WTC11 (cell line): ENCODE measurements around the gene MAN2B1. TPM values are rescaled to one million over a fixed set of nuclear protein-coding genes. Genes with fewer than 3 reads are reported as not detected.
A peak's percentile ranks its signal among the peaks of the same experiment; 100 is the strongest.

ENCODE experiments used
- ATAC-seq: fragments of 200-7000 bp; cut with Tn5 transposase; 2 replicates; pipeline ENCODE4 v1.10.0; 2021; ENCODE audit warnings: mild to moderate bottlenecking, moderate library complexity
- CTCF ChIA-PET: fragments of 300-600 bp; sonication (Branson Sonifier 250); formaldehyde crosslinking; loops from one replicate; lab custom pipeline; 2021; ENCODE audit warnings: antibody characterized with exemption; lab: Charles Lee
- POLR2A ChIA-PET: fragments of 350-600 bp; sonication (Branson Sonifier 250); formaldehyde crosslinking; loops from one replicate; lab custom pipeline; 2021; ENCODE audit warnings: antibody characterized with exemption; lab: Charles Lee
- DNase-seq: peaks from one replicate; pipeline ENCODE4 v3.0.0; 2021; ENCODE audit warnings: low spot score
- H3K27ac Mint-ChIP-seq: 2 replicates; pipeline ENCODE4 v1.8.0; 2021; ENCODE audit warnings: mixed read lengths
- H3K27me3 Mint-ChIP-seq: 2 replicates; pipeline ENCODE4 v1.8.0; 2021; ENCODE audit warnings: low read depth, mild to moderate bottlenecking, moderate library complexity, mixed read lengths
- H3K36me3 Mint-ChIP-seq: 2 replicates; pipeline ENCODE4 v1.8.0; 2021; ENCODE audit warnings: mixed read lengths
- H3K4me1 Mint-ChIP-seq: 2 replicates; pipeline ENCODE4 v1.8.0; 2022; ENCODE audit warnings: mixed read lengths
- H3K4me3 Mint-ChIP-seq: 2 replicates; pipeline ENCODE4 v1.8.0; 2021; ENCODE audit warnings: mild to moderate bottlenecking, moderate library complexity, mixed read lengths
- H3K9me3 Mint-ChIP-seq: 2 replicates; pipeline ENCODE4 v1.8.0; 2021; ENCODE audit warnings: mixed read lengths
- EMX1 ChIP-seq: fragments of 250-450 bp; sonication (Bioruptor Pico); IDR thresholded peaks from 2 replicates; pipeline ENCODE4 v1.8.0; 2021; ENCODE audit warnings: mild to moderate bottlenecking
- ERG ChIP-seq: fragments of 250-450 bp; sonication (Bioruptor Pico); IDR thresholded peaks from 2 replicates; pipeline ENCODE4 v1.8.0; 2021; ENCODE audit warnings: mild to moderate bottlenecking
- ETV6 ChIP-seq: sonication (generic); formaldehyde crosslinking; IDR thresholded peaks from 2 replicates; pipeline ENCODE4 v1.8.1; 2022; ENCODE audit warnings: mild to moderate bottlenecking, missing genetic modification reagents
- GRHL2 ChIP-seq: fragments of 250-450 bp; sonication (Bioruptor Pico); IDR thresholded peaks from 2 replicates; pipeline ENCODE4 v1.8.0; 2022; ENCODE audit warnings: mild to moderate bottlenecking, moderate library complexity; ENCODE audit not compliant: insufficient replicate concordance, severe bottlenecking
- NR2C2 ChIP-seq: sonication (generic); formaldehyde crosslinking; IDR thresholded peaks from 2 replicates; pipeline ENCODE4 v1.8.0; 2022; ENCODE audit warnings: mild to moderate bottlenecking, missing genetic modification reagents
- PRDM15 ChIP-seq: sonication (generic); formaldehyde crosslinking; IDR thresholded peaks from 2 replicates; pipeline ENCODE4 v1.8.0; 2022; ENCODE audit warnings: missing genetic modification reagents
- SMAD3 ChIP-seq: sonication (generic); formaldehyde crosslinking; IDR thresholded peaks from 2 replicates; pipeline ENCODE4 v1.8.0; 2022; ENCODE audit warnings: missing genetic modification reagents, mild to moderate bottlenecking, borderline replicate concordance
- ZNF232 ChIP-seq: sonication (generic); formaldehyde crosslinking; IDR thresholded peaks from 2 replicates; pipeline ENCODE4 v1.8.0; 2022; ENCODE audit warnings: mild to moderate bottlenecking, missing genetic modification reagents
- ZNF416 ChIP-seq: fragments of 250-450 bp; sonication (Bioruptor Pico); IDR thresholded peaks from 2 replicates; pipeline ENCODE4 v1.9.0; 2021; ENCODE audit warnings: mild to moderate bottlenecking, inconsistent platforms
- ZNF671 ChIP-seq: fragments of 250-450 bp; sonication (Bioruptor Pico); IDR thresholded peaks from 2 replicates; pipeline ENCODE4 v1.8.0; 2021; ENCODE audit warnings: mild to moderate bottlenecking
- total RNA-seq: library from RNA; stranded (reverse); gene quantifications from 3 replicates; pipeline ENCODE4 v1.2.3, GENCODE V29; 2021
- TF ChIP-seq, protein P1 (sequence below): sonication (generic); formaldehyde crosslinking; IDR thresholded peaks from 2 replicates; pipeline ENCODE4 v1.8.1; 2023; ENCODE audit warnings: mild to moderate bottlenecking, missing genetic modification reagents
- TF ChIP-seq, protein P2 (sequence below): sonication (generic); formaldehyde crosslinking; IDR thresholded peaks from 2 replicates; pipeline ENCODE4 v1.8.1; 2022; ENCODE audit warnings: low read depth, missing genetic modification reagents, borderline replicate concordance

The MAN2B1 gene
- total RNA-seq, 1 experiment from 2014 or later = 73.4 TPM

- POLR2A ChIA-PET = interaction anchor here (0.9 kb wide), 1 partner anchor 24 kb away, joined by 3 read pairs; the partner anchor contains the start of gene FBXW9
Measured at GRCh38 chr19:12672744-12673143, 6.2 kb upstream of the MAN2B1 start.

GRCh38 chr19:12670159-12670928 is 3.8 kb upstream of the MAN2B1 start:
- ChIA-PET CTCF (interaction anchor here (2.9 to 3.1 kb wide), 2 partner anchors 11 to 22 kb away, joined by 22 to 23 read pairs; partner anchors contain the start of gene DHPS), POLR2A (interaction anchor here (0.6 to 1.2 kb wide), 2 partner anchors 13 to 31 kb away, joined by 3 to 4 read pairs; no protein-coding TSS in a partner anchor)
- peak overlapping the region; percentile 98 for H3K4me3 Mint-ChIP-seq
- H3K9me3 Mint-ChIP-seq = no peaks in the 10 kb centered on the region
- DNase-seq (no peak), ATAC-seq (no peak)
- TF ChIP-seq EMX1 = 0 out of 2 replicates have a peak, but pooled peaks have one; percentile 69
- TF ChIP-seq ERG (CRISPR knock-in tag) = peak; percentile 40; the same call in 1 of the 2 replicates
- no peak for TF ChIP-seq NR2C2 (CRISPR knock-in tag)
- peak; percentile 28; the same call in 1 of the 2 replicates for TF ChIP-seq PRDM15
- TF ChIP-seq, protein P1, sequence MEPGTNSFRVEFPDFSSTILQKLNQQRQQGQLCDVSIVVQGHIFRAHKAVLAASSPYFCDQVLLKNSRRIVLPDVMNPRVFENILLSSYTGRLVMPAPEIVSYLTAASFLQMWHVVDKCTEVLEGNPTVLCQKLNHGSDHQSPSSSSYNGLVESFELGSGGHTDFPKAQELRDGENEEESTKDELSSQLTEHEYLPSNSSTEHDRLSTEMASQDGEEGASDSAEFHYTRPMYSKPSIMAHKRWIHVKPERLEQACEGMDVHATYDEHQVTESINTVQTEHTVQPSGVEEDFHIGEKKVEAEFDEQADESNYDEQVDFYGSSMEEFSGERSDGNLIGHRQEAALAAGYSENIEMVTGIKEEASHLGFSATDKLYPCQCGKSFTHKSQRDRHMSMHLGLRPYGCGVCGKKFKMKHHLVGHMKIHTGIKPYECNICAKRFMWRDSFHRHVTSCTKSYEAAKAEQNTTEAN (CRISPR knock-in tag) = no peak
- peak; percentile 27; the same call in 1 of the 2 replicates for TF ChIP-seq ZNF416 (CRISPR knock-in tag)
- peaks cover 25% of the 10 kb centered on the region for H3K36me3 Mint-ChIP-seq
- no peaks in the 10 kb centered on the region for H3K27me3 Mint-ChIP-seq
- peaks cover 30% of the 10 kb centered on the region for H3K4me1 Mint-ChIP-seq
- H3K27ac Mint-ChIP-seq = peak overlapping the region; percentile 100

More at GRCh38 chr19:12672744-12673143, 6.2 kb upstream of the MAN2B1 start:
- peaks cover 17% of the 10 kb centered on the region for H3K4me1 Mint-ChIP-seq
- H3K27ac Mint-ChIP-seq = no peak overlapping the region
- CTCF ChIA-PET = interaction anchor here (0.6 to 3.1 kb wide), 39 partner anchors 9 to 875 kb away, joined by 3 to 38 read pairs (median 4); partner anchors contain the start of genes DHPS, TNPO2, ZNF491 and ZNF700
- ATAC-seq (no peak), DNase-seq (no peak)
- no peak overlapping the region for H3K4me3 Mint-ChIP-seq
- no peaks in the 10 kb centered on the region for H3K27me3 Mint-ChIP-seq
- no peaks in the 10 kb centered on the region for H3K9me3 Mint-ChIP-seq
- peaks cover 40% of the 10 kb centered on the region for H3K36me3 Mint-ChIP-seq
- TF ChIP-seq ETV6 (CRISPR knock-in tag) = no peak
- TF ChIP-seq EMX1 = no peak
- TF ChIP-seq, protein P2, sequence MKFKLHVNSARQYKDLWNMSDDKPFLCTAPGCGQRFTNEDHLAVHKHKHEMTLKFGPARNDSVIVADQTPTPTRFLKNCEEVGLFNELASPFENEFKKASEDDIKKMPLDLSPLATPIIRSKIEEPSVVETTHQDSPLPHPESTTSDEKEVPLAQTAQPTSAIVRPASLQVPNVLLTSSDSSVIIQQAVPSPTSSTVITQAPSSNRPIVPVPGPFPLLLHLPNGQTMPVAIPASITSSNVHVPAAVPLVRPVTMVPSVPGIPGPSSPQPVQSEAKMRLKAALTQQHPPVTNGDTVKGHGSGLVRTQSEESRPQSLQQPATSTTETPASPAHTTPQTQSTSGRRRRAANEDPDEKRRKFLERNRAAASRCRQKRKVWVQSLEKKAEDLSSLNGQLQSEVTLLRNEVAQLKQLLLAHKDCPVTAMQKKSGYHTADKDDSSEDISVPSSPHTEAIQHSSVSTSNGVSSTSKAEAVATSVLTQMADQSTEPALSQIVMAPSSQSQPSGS (CRISPR knock-in tag) = no peak
- TF ChIP-seq GRHL2 = no peak
- TF ChIP-seq SMAD3 (CRISPR knock-in tag) = no peak
- TF ChIP-seq ZNF671 (CRISPR knock-in tag) = no peak
- no peak for TF ChIP-seq ZNF232
- TF ChIP-seq, protein P1 (CRISPR knock-in tag) = no peak
- TF ChIP-seq, all 79 proteins: peak for 0
